ENCODE measurements around the gene TOP1.

The TOP1 gene

DNA sequence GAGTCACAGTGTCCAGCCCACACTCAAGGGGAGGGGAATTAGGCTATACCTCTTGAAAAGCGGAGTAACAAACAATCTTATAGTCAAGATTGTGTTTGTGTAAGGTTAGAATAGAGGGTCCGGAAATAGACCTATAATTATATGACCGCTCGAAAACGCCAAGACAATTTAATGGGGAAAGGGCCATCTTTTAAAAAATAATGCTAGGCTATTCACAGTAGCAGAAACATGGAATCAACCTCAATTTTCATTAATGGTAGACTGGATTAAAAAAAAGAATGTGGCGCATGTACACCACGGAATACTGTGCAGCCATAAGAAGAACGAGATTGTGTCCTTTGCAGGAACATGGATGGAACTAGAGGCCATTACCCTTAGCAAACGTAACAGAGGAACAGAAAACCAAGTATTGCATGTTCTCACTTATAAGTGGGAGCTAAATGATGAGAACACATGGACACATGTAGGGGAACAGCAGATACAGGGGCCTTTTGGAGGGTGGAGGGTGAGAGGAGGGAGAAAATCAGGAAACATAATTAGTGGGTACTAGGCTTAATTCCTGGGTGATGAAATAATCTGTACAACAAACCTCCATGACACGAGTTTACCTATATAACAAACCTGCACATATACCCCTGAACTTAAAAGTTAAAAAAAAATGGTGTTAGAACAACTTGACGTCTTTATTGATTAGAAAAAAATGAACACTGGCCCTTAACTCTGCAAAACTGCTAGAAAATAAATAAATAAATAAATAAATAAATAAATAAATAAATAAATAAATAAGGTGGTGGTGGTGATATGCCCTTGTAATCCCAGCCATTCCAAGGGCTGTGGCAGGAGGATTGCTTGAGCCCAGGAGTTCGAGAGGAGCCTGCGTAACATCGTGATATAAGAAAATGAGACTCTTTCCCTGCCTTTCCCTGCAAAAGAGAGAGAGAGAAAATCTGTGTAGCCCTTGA is 30.3 kb downstream of the TOP1 start:
- no peak for DNase-seq (ENCODE audit: low spot score)

DNA sequence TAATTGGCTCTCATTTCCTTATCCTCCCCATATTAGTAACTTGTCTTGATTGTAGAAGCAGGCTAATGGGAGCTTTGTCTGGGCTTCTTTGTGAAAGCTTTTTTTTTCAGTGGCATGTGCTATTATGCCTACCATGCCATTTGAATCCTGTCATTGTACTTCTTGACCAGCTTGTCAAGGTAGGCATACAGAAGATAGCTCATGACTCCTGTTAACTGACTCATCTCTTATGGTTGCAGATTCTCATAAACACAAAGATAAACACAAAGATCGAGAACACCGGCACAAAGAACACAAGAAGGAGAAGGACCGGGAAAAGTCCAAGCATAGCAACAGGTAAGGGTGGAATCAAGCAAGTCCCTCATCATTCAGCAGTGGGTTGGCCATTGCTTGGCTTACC is 32.5 kb downstream of the TOP1 start:
- no peak for DNase-seq (ENCODE audit: low spot score)

- DNase-seq (ENCODE audit: low spot score): no peak
Measured at GRCh38 chr20:41063442-41063841, 34.8 kb downstream of the TOP1 start.

- no peak for DNase-seq (ENCODE audit: low spot score)
Measured at GRCh38 chr20:41064377-41064776, 35.8 kb downstream of the TOP1 start.

DNA sequence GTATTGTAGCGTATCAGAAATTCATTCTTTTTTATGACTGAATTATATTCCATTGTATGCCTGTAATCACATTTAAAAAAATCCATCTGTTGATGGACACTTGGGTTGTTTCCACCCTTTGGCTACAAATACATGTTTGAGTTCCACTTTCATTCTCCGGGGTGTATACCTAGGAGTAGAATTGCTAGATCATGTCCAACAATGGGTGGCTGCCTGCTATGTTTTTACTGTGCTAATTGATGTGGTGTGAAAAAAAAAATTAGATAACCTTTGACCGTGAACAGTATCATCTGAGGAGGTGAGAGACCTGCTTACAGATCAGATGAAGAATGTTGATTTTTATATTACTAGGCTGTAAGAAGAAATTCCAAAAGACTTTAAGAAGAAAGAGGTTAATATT is 37.1 kb downstream of the TOP1 start:
- DNase-seq (ENCODE audit: low spot score): no peak

- no peak for DNase-seq (ENCODE audit: low spot score)
Measured at GRCh38 chr20:41068806-41069205, 40.2 kb downstream of the TOP1 start.

DNA sequence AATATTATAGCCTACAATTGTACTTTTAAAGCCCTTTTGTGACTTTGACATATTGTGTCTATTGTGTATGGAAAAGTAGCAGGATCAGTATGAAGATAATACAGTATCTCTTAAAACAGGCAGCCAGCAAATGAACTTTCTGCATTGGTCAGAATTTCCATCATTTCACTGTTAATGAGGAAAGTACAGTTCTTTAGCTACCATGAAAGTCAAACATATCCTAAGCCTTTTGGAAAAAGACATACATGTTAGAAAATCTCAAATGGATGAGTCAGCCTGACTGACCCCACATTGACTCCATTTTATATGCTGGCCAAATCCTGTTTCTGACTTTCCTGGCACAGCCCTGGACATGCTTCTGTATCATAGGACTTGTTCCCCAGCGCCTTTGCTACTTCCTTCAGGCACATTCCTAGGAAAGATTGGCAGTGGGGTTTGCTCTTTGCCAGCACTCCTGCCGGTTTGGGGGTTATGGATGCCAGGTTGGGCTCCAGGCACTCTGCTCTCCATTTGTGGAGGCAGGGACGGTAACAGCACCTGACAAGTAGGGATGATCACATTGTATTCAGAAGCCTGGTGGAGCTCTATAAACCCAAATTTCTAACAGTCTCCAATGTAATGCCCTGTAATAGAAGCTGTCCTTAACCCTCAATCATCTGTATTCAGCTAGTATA is 43.7 kb downstream of the TOP1 start:
- no peak for DNase-seq (ENCODE audit: low spot score)

GRCh38 chr20:41072915-41073314 is 44.3 kb downstream of the TOP1 start:
- no peak for DNase-seq (ENCODE audit: low spot score)

DNA sequence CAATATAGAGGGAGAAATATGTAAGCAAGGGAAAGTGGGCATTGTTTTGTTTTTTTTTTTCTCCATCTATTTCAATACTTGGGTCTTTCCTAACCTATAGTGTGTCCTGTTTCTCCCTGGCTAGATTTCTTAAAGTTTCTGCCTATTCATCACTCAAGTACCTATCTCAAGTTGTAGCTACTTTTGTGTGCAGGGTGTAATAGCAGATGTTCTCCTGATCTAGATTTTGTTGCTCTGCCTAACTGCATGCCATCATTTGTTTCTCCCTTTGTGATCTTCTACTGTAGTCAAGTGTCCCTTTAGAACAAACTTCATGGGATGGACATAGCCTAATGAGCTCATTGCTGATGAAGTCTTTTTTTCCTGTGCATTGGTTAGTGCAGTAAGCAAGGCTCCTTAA is 45.8 kb downstream of the TOP1 start:
- DNase-seq (ENCODE audit: low spot score): no peak

DNA sequence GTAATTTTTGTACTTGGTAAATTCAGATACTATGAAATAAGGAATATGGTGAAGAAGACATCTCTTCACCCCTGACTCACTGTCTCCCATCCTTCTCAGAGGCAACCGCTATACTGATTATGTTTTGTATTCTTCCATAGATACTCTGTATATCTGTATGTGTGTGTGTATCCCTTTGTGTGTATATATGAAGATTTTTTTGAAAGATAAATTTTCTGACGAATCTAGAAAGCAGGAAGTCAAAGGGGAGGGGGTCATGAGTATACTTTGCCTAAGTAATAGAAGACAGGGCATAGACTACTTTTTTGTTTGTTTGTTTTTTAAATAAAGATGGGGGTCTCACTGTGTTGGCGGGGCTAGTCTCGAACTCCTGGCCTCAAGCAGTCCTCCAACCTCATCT is 48.2 kb downstream of the TOP1 start:
- DNase-seq (ENCODE audit: low spot score): no peak

- DNase-seq (ENCODE audit: low spot score): peak; percentile 43
Measured at GRCh38 chr20:41078329-41078728, 49.7 kb downstream of the TOP1 start.

DNA sequence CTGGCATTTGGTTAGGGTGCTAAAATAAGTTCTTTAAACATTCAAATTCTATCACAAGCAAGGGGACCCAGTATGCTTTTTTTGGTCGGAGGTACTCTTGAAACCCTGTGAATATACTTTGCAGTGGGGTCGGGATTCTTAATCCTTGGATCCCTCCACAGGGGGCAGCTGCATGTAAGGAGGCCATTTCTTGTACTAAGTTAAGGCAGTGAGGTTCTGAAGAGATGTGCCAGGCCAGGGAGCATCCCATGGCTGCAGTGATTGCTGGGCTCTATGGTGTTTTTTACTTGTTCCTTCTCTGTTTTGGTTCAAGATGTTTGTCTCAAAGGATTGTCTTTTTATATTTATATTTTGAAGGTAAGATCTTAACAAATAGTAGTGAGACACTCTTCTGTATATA is 50.4 kb downstream of the TOP1 start:
- no peak for DNase-seq (ENCODE audit: low spot score)

GRCh38 chr20:41080866-41081265 is 52.2 kb downstream of the TOP1 start:
- no peak for DNase-seq (ENCODE audit: low spot score)

- DNase-seq (ENCODE audit: low spot score): no peak
Measured at GRCh38 chr20:41081276-41081814, 52.7 kb downstream of the TOP1 start.

DNA sequence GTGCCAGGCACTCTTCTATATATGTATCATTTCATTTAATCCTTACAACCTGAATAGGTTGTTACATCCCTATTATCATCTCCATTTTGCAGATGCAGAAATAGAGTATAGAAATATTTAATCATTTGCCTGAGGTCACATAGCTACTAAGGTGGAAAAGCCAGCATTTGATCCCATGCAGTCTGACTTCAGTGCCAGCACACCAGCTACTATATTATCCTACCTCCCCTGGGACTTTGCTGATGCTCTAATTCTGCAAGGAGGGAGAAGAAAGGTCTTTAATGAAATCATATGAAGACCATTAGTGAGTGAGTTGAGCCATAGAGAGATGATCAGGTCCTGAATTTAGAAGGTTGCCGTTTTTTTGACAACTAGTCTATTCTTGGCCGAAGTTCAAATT is 53.7 kb downstream of the TOP1 start:
- no peak for DNase-seq (ENCODE audit: low spot score)

DNA sequence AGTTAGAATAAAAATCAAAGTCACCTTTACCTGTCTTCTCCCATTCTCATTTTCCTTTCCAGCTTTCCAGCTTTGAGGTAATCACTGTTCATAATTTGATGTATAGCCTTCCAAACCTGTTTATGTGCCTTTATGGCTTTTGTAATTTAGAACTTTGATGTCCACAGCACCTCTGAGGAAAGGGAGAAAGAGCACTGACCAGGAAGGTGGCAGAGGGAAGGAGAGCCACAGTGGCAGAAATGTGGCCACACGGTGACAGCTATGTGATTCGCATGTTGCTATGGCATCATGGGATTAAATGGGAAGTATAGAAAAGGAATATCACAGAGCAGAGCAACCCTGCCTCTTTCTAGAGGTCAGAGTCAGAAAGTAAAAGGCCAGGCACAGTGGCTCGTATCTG is 57.0 kb downstream of the TOP1 start:
- no peak for DNase-seq (ENCODE audit: low spot score)

DNA sequence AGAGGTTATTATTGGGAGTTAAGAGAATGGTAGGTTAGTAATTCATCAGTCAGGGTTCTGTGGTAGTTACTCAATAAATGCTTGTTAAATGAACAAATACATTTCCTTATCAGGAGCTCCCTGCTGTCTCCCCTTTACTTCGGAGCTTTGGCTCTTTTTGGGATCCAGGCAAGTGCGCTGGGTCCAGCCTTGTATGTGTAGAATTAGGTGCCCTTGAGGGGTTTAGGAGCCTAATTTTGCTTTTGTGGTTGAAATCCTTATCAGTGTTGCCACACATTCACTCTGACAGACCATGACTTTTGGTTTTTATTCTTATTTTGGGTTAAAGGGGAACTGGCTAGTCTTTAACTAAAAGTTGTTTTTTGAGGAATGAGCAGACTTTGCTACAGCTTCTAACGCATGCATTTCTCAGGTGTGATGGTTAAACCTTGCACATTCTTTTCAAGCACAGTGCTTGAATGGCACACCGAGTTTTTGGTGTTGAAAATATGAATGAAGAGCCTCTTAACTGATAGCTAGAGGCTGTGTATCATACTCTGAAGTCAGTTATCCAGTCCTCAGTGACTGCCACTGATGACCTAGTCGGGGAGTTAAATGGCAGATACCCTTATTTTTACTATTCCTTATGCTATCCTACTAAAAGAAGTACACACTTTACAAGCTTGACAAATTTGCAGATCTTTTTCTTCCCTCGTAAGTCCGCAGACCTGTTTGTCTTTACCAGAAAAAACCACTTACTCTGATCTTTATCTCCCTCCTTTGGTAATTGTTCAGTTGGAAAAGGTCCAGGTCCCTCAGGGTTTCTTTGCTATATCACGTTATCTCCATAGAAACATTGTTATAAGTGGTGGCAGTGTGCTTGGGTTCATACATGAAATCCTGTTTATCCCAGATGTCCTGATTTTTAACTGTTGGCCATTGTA is 58.0 kb downstream of the TOP1 start:
- DNase-seq (ENCODE audit: low spot score): no peak

- DNase-seq (ENCODE audit: low spot score): no peak
Measured at GRCh38 chr20:41087325-41087685, 58.7 kb downstream of the TOP1 start.

DNA sequence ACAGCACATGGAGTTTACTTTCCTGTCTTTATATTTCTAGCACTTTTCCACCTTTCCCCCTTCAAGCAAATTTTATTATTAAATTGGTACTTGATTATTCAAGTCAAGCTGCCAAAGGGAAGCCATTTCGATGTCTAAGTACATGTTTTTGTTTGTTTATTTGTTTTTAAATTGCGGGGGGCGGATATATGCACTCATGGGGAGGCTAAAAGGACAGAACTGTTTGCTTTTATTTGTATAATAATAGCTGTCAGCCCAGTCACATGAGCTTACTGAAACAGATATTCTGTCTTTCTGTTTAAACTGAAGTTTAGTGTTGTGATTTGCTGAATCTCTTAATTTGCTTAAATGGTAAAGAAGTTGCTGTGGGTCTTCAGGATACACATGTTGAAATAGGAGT is 59.2 kb downstream of the TOP1 start:
- no peak for DNase-seq (ENCODE audit: low spot score)

DNA sequence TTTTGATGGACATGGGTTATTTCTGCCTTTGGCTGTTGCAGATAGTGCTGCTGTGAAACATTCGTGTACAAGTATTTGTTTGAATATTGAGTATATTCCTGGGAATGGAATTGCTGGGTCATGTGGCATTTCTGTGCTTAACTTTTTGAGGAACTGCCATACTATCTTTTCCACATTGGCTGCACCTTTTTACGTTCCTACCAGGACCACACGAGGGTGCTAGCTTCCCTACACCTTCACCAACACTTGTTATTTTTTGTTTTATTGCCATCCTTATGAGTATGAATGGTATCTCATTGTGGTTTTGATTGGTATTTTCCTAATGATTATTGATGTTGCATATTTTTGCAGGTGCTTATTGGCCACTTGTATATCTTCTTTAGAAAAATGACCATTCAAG is 60.9 kb downstream of the TOP1 start:
- DNase-seq (ENCODE audit: low spot score): no peak

DNA sequence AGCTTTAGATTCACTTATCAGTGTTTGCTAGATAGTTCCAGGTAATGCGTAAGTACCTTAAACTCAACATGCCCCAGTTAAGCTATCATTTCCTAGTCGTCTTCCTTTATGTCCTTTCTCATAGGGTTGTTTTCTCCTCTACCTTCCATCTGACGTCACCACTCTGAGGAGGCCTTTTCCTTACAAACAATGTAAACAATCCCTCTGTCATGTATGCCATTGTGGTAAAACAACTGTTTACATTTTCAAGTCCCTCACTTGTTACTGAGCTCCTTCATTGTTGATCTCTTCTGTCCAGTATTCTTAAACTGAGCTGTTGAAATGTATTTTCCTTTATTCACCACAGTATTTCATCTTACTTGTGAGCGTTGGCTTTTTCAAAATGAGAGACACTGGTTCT is 63.3 kb downstream of the TOP1 start:
- DNase-seq (ENCODE audit: low spot score): no peak

DNA sequence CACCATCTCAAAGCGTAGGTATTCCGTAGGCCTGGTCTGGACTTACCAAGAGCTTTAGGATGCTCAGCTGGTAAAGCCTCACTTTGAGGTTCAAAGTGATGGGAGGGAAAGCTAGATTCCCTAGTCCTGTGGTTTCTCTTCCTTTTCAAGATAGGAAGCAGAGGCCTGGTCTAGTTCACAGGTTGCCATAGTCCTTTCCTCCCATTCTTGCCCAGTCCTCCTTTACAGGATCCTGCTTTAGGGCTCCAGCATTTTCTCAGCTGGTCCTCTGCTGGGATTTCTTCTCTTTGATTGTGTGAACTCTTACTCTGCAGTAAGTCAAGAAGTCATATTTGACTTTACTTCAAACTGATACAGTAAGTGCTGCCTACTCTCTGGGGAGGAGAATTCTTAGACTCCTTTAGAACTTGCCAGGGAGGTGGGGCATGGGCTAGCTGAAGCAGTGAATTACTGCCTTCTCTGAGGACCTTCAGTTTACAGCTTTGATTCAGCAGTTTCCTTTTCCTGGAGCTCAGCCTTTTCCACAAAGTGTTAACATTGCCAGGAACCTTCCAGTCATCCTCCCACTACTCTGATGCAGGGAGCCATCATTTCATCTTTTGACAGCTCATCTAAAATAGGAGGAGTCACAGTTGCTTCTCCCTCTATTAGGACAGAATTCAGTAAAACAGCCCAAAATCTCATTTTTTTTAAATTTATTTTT is 65.9 kb downstream of the TOP1 start:
- DNase-seq (ENCODE audit: low spot score): no peak

Measured in iPS-NIHi11 (cell line).